ENCODE results near the gene CCL27.

CCL27 gene

GRCh38 chr9:34684145-34684544 is 21.7 kb upstream of the CCL27 start:
- DNase-seq (ENCODE audit: low read depth): peak; percentile 23

- DNase-seq (ENCODE audit: low read depth): no peak
Observed at GRCh38 chr9:34675869-34676268, 13.4 kb upstream of the CCL27 start.

DNA sequence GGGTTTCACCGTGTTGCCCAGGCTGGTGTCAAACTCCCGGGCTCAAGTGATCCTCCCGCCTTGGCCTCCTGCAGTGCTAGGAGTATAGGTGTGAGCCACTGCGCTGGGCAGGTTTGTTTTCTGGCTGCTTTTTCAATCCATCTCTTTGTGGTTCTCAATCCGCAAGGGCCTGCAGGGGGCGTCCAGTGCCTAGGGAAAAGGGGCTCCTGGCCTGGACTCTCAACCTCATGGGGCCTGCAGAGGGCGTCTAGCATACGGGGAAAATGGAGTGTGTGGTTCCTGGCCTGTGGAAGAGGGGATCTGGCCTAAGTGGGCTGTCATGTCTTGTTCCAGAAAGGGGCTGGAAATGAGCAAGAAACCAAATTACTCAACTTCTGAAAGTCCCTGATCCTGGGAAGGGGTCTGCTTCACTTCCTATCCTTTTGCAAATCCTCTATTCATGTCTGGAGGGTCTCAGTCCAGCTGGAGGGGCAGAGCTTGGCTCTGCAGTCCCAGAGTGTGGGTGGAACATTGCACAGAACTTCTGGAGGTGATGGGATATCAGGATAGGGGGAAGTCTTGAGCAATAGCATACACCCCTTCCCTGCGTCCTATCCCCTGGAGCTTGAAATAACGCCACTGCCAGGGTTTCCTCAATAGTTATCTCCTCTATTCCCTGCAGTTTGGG is 12.7 kb upstream of the CCL27 start:
- DNase-seq (ENCODE audit: low read depth): peak; percentile 46

- DNase-seq (ENCODE audit: low read depth): no peak
Observed at GRCh38 chr9:34674440-34674839, 12.0 kb upstream of the CCL27 start.

DNA sequence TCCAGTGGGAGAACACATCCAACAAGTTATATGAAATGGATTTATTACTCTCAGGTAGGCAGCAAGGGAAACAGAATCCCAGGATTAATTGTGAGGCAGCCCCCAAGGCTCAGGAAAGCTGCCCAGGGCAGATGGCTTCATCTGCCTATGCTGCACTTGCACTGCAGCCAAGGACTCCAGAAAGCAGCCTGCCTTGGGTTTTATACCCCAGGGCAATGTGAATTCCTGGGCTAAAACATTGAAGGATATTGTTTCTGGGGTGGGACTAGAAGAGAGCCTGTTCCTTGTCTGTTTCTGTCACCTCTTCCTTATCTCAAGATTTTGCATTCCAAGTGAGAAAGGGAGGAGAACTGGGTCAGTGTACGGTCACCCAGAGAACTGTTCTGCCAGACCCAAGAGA is 8.8 kb upstream of the CCL27 start:
- DNase-seq (ENCODE audit: low read depth): no peak

GRCh38 chr9:34669809-34670562 is 7.5 kb upstream of the CCL27 start:
- DNase-seq (ENCODE audit: low read depth): no peak

- peak; percentile 76 for DNase-seq (ENCODE audit: low read depth)
Observed at GRCh38 chr9:34665381-34666250, 3.2 kb upstream of the CCL27 start.

GRCh38 chr9:34665067-34665380 is 2.6 kb upstream of the CCL27 start:
- DNase-seq (ENCODE audit: low read depth): no peak

- DNase-seq (ENCODE audit: low read depth): peak; percentile 62
Observed at GRCh38 chr9:34664281-34665066, 2.0 kb upstream of the CCL27 start.

- no peak for DNase-seq (ENCODE audit: low read depth)
Observed at GRCh38 chr9:34663303-34663605, 797 bp upstream of the CCL27 start.

DNA sequence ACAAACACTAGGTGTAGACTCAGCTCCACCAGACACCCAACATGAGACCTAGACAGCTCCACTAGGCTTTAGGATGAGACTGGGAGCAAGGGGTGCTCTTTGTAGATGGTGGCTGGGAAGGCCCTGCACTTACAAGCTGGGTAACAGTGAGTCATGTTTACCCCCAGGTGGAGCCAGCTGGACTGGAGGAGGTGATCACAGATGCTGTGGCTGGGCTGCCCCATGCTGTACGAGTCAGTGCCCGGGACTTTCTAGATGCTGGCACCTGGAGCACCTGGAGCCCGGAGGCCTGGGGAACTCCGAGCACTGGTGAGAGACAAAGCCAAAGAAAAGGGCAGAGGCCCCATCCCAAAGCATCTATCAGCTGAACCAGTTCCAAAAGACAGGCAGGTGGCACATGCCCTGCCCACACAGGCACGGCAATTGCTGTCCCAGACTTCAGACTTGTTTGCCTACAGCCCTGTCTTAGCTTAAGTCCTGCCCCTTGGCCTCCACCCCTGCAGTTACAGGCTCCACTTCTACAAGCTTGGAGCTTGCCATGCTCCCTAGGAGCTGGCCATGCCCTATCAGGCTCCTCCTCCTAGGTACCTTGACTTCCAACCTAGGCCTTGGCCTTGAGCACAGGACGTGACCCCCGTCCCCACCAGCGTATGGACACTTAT is 2.7 kb downstream of the CCL27 start:
- no peak for DNase-seq (ENCODE audit: low read depth)

DNA sequence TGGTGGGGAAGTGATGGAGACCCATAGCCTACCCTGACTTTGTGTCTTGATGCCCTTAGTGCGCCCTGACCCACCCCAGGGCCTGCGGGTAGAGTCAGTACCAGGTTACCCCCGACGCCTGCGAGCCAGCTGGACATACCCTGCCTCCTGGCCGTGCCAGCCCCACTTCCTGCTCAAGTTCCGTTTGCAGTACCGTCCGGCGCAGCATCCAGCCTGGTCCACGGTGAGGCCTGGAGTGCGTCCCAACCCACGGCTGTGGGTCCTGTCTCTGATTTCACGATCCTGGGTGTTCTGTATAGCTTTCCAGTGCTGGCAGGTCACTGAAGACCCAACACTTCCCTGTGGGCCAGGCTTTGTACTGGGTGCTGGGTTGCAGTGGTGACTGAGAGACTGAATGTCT is 4.0 kb downstream of the CCL27 start:
- DNase-seq (ENCODE audit: low read depth): no peak

DNA sequence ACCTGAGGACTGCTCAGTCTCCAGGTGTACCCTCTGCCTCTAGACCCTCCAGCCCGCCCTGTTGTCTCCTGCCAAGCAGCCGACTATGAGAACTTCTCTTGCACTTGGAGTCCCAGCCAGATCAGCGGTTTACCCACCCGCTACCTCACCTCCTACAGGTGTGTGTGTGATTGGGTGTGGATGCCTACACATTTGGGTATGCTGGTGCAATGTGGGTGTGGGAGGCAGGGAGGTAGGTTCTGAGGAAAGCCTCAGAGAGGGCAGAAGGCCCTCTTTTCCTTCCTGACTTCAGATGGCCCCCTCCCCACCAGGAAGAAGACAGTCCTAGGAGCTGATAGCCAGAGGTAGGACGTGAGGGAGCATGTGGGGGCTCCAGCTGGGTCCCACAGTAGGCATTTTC is 5.5 kb downstream of the CCL27 start:
- no peak for DNase-seq (ENCODE audit: low read depth)

DNA sequence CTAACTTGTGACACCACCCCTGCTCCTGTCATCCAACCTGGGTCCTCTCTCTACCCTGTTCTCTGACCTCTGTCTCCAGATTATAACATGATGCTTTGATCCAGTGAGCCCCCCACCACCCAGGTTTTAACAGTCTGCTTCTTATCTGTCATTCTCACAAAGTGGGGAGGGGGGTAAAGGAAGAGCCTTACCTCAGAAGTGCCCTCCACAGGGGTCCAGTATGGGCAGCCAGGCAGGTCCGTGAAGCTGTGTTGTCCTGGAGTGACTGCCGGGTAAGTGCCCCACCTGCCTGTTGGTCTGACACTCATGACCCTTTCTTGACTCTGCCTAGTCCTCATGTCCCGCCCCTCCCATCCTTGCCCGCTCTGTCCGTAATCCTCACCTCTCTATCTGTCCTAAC is 7.1 kb downstream of the CCL27 start:
- no peak for DNase-seq (ENCODE audit: low read depth)

DNA sequence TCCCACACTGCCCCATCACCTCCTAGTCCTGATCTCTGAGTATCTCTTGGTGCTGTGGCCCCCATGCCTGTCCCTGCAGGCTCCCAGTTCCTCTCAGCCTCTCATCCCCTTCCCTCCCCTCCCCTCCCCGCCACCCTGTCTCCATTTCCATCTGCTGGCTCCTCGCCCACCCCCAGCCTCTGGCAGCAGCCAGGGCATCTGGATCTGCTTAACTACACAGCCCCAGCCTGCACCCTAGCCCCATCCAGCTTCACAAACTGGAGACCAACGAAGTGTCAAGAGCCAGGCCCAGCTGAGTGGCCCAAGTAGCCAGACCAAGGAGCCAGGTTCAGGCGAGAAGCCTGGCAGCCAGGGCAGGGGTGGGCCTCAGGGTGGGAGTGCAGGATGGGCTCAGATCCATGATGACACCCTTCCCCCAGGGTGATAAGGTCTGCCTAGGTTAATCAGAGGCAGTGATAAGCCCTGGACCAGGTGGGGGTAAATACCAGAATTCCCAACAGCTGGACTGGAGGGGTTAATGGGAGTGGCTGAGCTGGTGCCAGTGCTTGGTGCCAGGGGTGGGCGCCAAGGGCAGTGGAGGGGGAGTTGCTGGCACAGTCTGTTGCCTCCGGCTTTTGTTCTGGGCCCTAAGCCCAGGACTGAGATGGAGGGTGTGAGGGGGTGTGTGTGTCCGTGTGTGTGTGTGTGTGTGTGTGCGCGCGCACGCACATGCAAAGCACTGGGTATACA is 8.0 kb downstream of the CCL27 start:
- DNase-seq (ENCODE audit: low read depth): no peak

- no peak for DNase-seq (ENCODE audit: low read depth)
Observed at GRCh38 chr9:34653151-34654072, 9.0 kb downstream of the CCL27 start.

- DNase-seq (ENCODE audit: low read depth): no peak
Observed at GRCh38 chr9:34652602-34653000, 9.9 kb downstream of the CCL27 start.

GRCh38 chr9:34651876-34652601 is 10.4 kb downstream of the CCL27 start, which contains the start of gene IL11RA:
IL11RA (plus strand) TSS chr9:34652185; CDS start chr9:34655218, 3,033 bp downstream.
- peak; percentile 50 for DNase-seq (ENCODE audit: low read depth)

- no peak for DNase-seq (ENCODE audit: low read depth)
Observed at GRCh38 chr9:34651321-34651720, 11.1 kb downstream of the CCL27 start.

Measured in activated T-cell treated with anti-CD3 and anti-CD28 coated beads for 24 hours (primary cell).